ENCODE measurements around the gene CBX5. TPM values are rescaled to one million over a fixed set of nuclear protein-coding genes. Genes with fewer than 3 reads are reported as not detected.
A peak's percentile ranks its signal among the peaks of the same experiment; 100 is the strongest.

CBX5 gene
- polyA plus RNA-seq, 3 donors from 2014 or later, result 5.9 to 23.6 (median 11.5) TPM

GRCh38 chr12:54300732-54301427, 21.0 kb upstream of the CBX5 start, which contains the start of gene NFE2:
TSS of gene NFE2 (minus strand) at chr12:54301015. CDS start at chr12:54295248, 5,767 bp downstream.
- no peak for DNase-seq
- H3K4me3 Mint-ChIP-seq, result peak within 1 kb of the TSS in 4 of 5 donors; percentile 29 to 61 (median 52)
- H3K9me3 Mint-ChIP-seq, result no peaks in the 10 kb centered on the region
- peaks cover 10 to 19% (median 16%) of the 10 kb centered on the region in 3 donors for H3K27me3 Mint-ChIP-seq (ENCODE audit: low read depth in 3 of 3)
- H3K27ac Mint-ChIP-seq, result peak within 1 kb of the TSS in 1 of 6 donors; percentile 69
- H3K4me1 Mint-ChIP-seq, result peaks cover 45 to 60% of the 10 kb centered on the region in 2 donors
- H3K36me3 Mint-ChIP-seq, result no peaks in the 10 kb centered on the region

GRCh38 chr12:54300225-54300731, 20.4 kb upstream of the CBX5 start:
- Mint-ChIP-seq H3K27ac (no peak overlapping the region), H3K27me3 (ENCODE audit: low read depth in 3 of 3) (peaks cover 10 to 19% (median 16%) of the 10 kb centered on the region in 3 donors), H3K36me3 (no peaks in the 10 kb centered on the region), H3K4me3 (peak overlapping the region in 2 of 5 donors; percentile 29 to 61), H3K9me3 (no peaks in the 10 kb centered on the region), H3K4me1 (peaks cover 45 to 59% of the 10 kb centered on the region in 2 donors)
- DNase-seq, result no peak

- Mint-ChIP-seq H3K36me3 (no peaks in the 10 kb centered on the region), H3K4me3 (peak overlapping the region in 2 of 5 donors; percentile 11 to 29), H3K9me3 (no peaks in the 10 kb centered on the region), H3K4me1 (peaks cover 40 to 53% of the 10 kb centered on the region in 2 donors), H3K27ac (peak overlapping the region in 1 of 6 donors; percentile 42), H3K27me3 (ENCODE audit: low read depth in 3 of 3) (peaks cover 10 to 19% (median 16%) of the 10 kb centered on the region in 3 donors)
- DNase-seq, result no peak
These were observed 19.7 kb upstream of the CBX5 start for GRCh38 chr12:54299515-54300224.

GRCh38 chr12:54298904-54299303, 19.0 kb upstream of the CBX5 start:
- Mint-ChIP-seq H3K4me3 (no peak overlapping the region), H3K27ac (no peak overlapping the region), H3K36me3 (no peaks in the 10 kb centered on the region), H3K27me3 (ENCODE audit: low read depth in 3 of 3) (peaks cover 10 to 19% (median 13%) of the 10 kb centered on the region in 3 donors), H3K4me1 (peaks cover 32 to 45% of the 10 kb centered on the region in 2 donors), H3K9me3 (no peaks in the 10 kb centered on the region)
- DNase-seq, result no peak

GRCh38 chr12:54296393-54297099, 16.6 kb upstream of the CBX5 start:
- Mint-ChIP-seq H3K4me1 (peaks cover 21 to 31% of the 10 kb centered on the region in 2 donors), H3K9me3 (no peaks in the 10 kb centered on the region), H3K4me3 (no peak overlapping the region), H3K27ac (peak overlapping the region in 2 of 6 donors; percentile 6 to 13), H3K36me3 (no peaks in the 10 kb centered on the region), H3K27me3 (ENCODE audit: low read depth in 3 of 3) (peaks cover 8 to 16% (median 13%) of the 10 kb centered on the region in 3 donors)
- no peak for DNase-seq

GRCh38 chr12:54294953-54295566, 15.1 kb upstream of the CBX5 start:
- Mint-ChIP-seq H3K27me3 (ENCODE audit: low read depth in 3 of 3) (peaks cover 4 to 13% (median 11%) of the 10 kb centered on the region in 3 donors), H3K4me3 (no peak overlapping the region), H3K36me3 (no peaks in the 10 kb centered on the region), H3K9me3 (no peaks in the 10 kb centered on the region), H3K4me1 (peaks cover 12 to 18% of the 10 kb centered on the region in 2 donors), H3K27ac (no peak overlapping the region)
- no peak for DNase-seq

- no peak overlapping the region for H3K4me3 Mint-ChIP-seq
- H3K27ac Mint-ChIP-seq, result no peak overlapping the region
- H3K36me3 Mint-ChIP-seq, result no peaks in the 10 kb centered on the region
- no peaks in the 10 kb centered on the region for H3K9me3 Mint-ChIP-seq
- H3K4me1 Mint-ChIP-seq, result peaks cover 12 to 16% of the 10 kb centered on the region in 2 donors
- H3K27me3 Mint-ChIP-seq (ENCODE audit: low read depth in 3 of 3), result peaks cover 2 to 11% (median 6%) of the 10 kb centered on the region in 3 donors
- DNase-seq, result peak; percentile 53 to 61 (median 58)
These were observed 14.4 kb upstream of the CBX5 start for GRCh38 chr12:54294152-54294952.

- Mint-ChIP-seq H3K9me3 (no peaks in the 10 kb centered on the region), H3K36me3 (peaks cover 0 to 5% (median 0%) of the 10 kb centered on the region in 3 donors), H3K27me3 (ENCODE audit: low read depth in 3 of 3) (peaks cover 0 to 4% (median 4%) of the 10 kb centered on the region in 3 donors), H3K4me3 (no peak overlapping the region), H3K4me1 (peaks cover 9 to 12% of the 10 kb centered on the region in 2 donors), H3K27ac (peak overlapping the region in 1 of 6 donors; percentile 37)
- no peak for DNase-seq
These were observed 13.0 kb upstream of the CBX5 start for GRCh38 chr12:54292931-54293241.

GRCh38 chr12:54292083-54292930, 12.4 kb upstream of the CBX5 start:
- peaks cover 0 to 8% (median 2%) of the 10 kb centered on the region in 3 donors for H3K27me3 Mint-ChIP-seq (ENCODE audit: low read depth in 3 of 3)
- no peak for DNase-seq
- no peaks in the 10 kb centered on the region for H3K9me3 Mint-ChIP-seq
- peaks cover 6 to 7% of the 10 kb centered on the region in 2 donors for H3K4me1 Mint-ChIP-seq
- no peak overlapping the region for H3K27ac Mint-ChIP-seq
- peaks cover 0 to 11% (median 1%) of the 10 kb centered on the region in 3 donors for H3K36me3 Mint-ChIP-seq
- no peak overlapping the region for H3K4me3 Mint-ChIP-seq

GRCh38 chr12:54287261-54288157, 7.6 kb upstream of the CBX5 start:
- H3K4me3 Mint-ChIP-seq, result no peak overlapping the region
- DNase-seq, result no peak
- H3K27me3 Mint-ChIP-seq (ENCODE audit: low read depth in 3 of 3), result peaks cover 0 to 15% (median 14%) of the 10 kb centered on the region in 3 donors
- H3K36me3 Mint-ChIP-seq, result peaks cover 15 to 52% (median 27%) of the 10 kb centered on the region in 3 donors
- H3K27ac Mint-ChIP-seq, result peak overlapping the region in 5 of 6 donors; percentile 11 to 61 (median 30)
- no peaks in the 10 kb centered on the region for H3K9me3 Mint-ChIP-seq
- peaks cover 0 to 2% of the 10 kb centered on the region in 2 donors for H3K4me1 Mint-ChIP-seq
